Sigmoid colon (tissue), 7 donors: ENCODE measurements around the gene MAP3K21. TPM values are rescaled to one million over a fixed set of nuclear protein-coding genes. Genes with fewer than 3 reads are reported as not detected.
A peak's percentile ranks its signal among the peaks of the same experiment; 100 is the strongest.

Experiments used
- DNase-seq: peaks from one replicate; pipeline ENCODE4 v3.0.0-alpha.2; 2019
- H3K27ac ChIP-seq, 4 donors: fragments of 200-600 bp; sonication (generic); one replicate each; pipeline ENCODE4 v1.5.1; 2016 to 2019; ENCODE audit warnings: mild to moderate bottlenecking in 1 of 4
- H3K27me3 ChIP-seq, 3 donors: fragments of 200-600 bp; sonication (generic); one replicate each; pipeline ENCODE4 v1.5.1; 2019; ENCODE audit warnings: mild to moderate bottlenecking in 1 of 3
- H3K36me3 ChIP-seq, 4 donors: fragments of 200-600 bp; sonication (generic); one replicate each; pipeline ENCODE4 v1.5.1; 2016 to 2019
- H3K4me1 ChIP-seq, 4 donors: fragments of 200-600 bp; sonication (generic); one replicate each; pipeline ENCODE4 v1.5.1; 2017 to 2019
- H3K4me3 ChIP-seq, 4 donors: fragments of 200-600 bp; sonication (generic); one replicate each; pipeline ENCODE4 v1.5.1; 2017 to 2019; ENCODE audit warnings: mild to moderate bottlenecking in 2 of 4, moderate library complexity in 1 of 4
- H3K9me3 ChIP-seq, 4 donors: fragments of 200-600 bp in 3 of 4; sonication (generic) in 3 of 4; one replicate each; pipeline versions ENCODE4 v1.5.1 to v1.6.1; 2013 to 2019
- EP300 ChIP-seq, 4 donors: sonication (generic); formaldehyde crosslinking; IDR thresholded peaks; one replicate each; pipeline ENCODE4 v1.6.1; 2017; ENCODE audit warnings: antibody characterized with exemption in 4 of 4
- POLR2A ChIP-seq, 2 donors: fragments of 450-650 bp; IDR thresholded peaks; one replicate each; pipeline ENCODE4 v1.6.1; 2016; ENCODE audit warnings: antibody characterized with exemption in 2 of 2, mild to moderate bottlenecking in 2 of 2, moderate library complexity in 2 of 2
- POLR2AphosphoS5 ChIP-seq, 4 donors: sonication (generic); formaldehyde crosslinking; IDR thresholded peaks; one replicate each; pipeline ENCODE4 v1.6.1; 2017; ENCODE audit warnings: antibody characterized with exemption in 4 of 4
- WGBS, 2 donors: extraction: QIAGEN DNeasy Blood & Tissue Kit; methylation state at CpG; one replicate each; pipeline ENCODE4 v1.1.7; 2013; 5-methylcytosine and 5-hydroxymethylcytosine counted together
- intact Hi-C: fragments of 100-400 bp; cut with DNase I; formaldehyde crosslinking; loops from one replicate; pipeline ENCODE4 v1.15.1; 2023
- polyA plus RNA-seq, 3 donors: library from polyadenylated mRNA; stranded (reverse); fragments of 200-250 nt; gene quantifications; one replicate each; pipeline ENCODE4 v1.2.3, GENCODE V29; 2013
- total RNA-seq, 4 donors: library from RNA; depleted of rRNA; stranded (reverse); fragments of >200 nt; gene quantifications; one replicate each; pipeline ENCODE4 v1.1.0, GENCODE V29; 2016
- TF ChIP-seq, protein P1 (sequence below), 4 experiments: fragments of 450-650 bp in 3 of 4; fragments of 200-600 bp in 1 of 4; IDR thresholded peaks; one replicate each; pipeline ENCODE4 v1.5.1; 2016 to 2019; ENCODE audit warnings: antibody characterized with exemption in 4 of 4, mild to moderate bottlenecking in 3 of 4, moderate library complexity in 2 of 4
- donor health status: healthy with polysubstance abuse.
- donor health status: Bipolar disorder and iron deficiency.
- donor health status: healthy.

Gene MAP3K21
- total and polyA plus RNA-seq, 7 donors: 0.33 to 7.9 (median 0.81) TPM

DNA sequence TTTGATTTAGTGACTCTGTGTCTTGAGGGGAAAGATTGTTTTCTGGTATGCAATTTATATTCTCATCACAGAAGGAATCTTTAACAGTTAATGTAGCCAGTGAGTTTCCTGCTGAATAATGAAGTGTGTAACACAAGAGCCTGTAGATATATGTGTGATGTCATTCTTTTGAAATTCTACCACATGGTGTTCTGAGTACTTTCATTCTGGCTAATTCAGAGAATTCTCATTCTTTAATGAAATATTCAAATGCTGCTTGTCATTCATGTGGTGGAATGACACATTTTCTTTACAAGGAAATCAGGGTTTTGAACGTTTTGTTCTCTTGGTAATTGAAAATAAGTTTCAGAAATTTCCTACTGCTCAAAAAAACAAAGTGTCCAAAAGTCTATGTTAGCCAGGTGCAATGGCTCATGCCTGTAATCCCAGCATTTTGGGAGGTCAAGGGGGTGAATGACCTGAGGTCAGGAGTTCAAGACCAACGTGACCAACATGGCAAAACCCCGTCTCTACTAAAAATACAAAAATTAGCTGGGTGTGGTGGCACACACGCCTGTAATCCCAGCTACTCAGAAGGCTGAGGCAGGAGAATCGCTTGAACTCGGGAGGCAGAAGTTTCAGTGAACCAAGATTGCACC lies 79.6 kb downstream of the MAP3K21 start:
- no peak for DNase-seq

GRCh38 chr1:233409540-233409939 lies 82.0 kb downstream of the MAP3K21 start:
- Histone ChIP-seq H3K9me3 (peaks cover 0 to 6% (median 0%) of the 10 kb centered on the region in 4 donors), H3K27me3 (no peaks in the 10 kb centered on the region), H3K4me3 (no peak overlapping the region), H3K4me1 (no peaks in the 10 kb centered on the region), H3K36me3 (no peaks in the 10 kb centered on the region), H3K27ac (no peak overlapping the region)
- no peak for TF ChIP-seq POLR2A (IDR thresholded peaks at IDR 0.05)
- TF ChIP-seq EP300 (IDR thresholded peaks at IDR 0.05): no peak
- no peak for TF ChIP-seq POLR2AphosphoS5 (IDR thresholded peaks at IDR 0.05)
- TF ChIP-seq, protein P1, sequence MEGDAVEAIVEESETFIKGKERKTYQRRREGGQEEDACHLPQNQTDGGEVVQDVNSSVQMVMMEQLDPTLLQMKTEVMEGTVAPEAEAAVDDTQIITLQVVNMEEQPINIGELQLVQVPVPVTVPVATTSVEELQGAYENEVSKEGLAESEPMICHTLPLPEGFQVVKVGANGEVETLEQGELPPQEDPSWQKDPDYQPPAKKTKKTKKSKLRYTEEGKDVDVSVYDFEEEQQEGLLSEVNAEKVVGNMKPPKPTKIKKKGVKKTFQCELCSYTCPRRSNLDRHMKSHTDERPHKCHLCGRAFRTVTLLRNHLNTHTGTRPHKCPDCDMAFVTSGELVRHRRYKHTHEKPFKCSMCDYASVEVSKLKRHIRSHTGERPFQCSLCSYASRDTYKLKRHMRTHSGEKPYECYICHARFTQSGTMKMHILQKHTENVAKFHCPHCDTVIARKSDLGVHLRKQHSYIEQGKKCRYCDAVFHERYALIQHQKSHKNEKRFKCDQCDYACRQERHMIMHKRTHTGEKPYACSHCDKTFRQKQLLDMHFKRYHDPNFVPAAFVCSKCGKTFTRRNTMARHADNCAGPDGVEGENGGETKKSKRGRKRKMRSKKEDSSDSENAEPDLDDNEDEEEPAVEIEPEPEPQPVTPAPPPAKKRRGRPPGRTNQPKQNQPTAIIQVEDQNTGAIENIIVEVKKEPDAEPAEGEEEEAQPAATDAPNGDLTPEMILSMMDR (IDR thresholded peaks at IDR 0.05): no peak
- intact Hi-C loops: no loop called here
- DNase-seq: no peak
- WGBS, 2 donors: 12 to 23% methylated on average over 2 of the region's 2 CpGs

More for the DNA sequence above, 79.6 kb downstream of the MAP3K21 start:
- WGBS, 2 donors: 72 to 73% methylated on average over 6 of the region's 6 CpGs
- no peaks in the 10 kb centered on the region for H3K27me3 ChIP-seq
- no peak overlapping the region for H3K4me3 ChIP-seq
- H3K27ac ChIP-seq: peak overlapping the region in 1 of 4 donors; percentile 0
- no peaks in the 10 kb centered on the region for H3K4me1 ChIP-seq
- TF ChIP-seq POLR2AphosphoS5 (IDR thresholded peaks at IDR 0.05) (no peak), POLR2A (IDR thresholded peaks at IDR 0.05) (no peak), EP300 (IDR thresholded peaks at IDR 0.05) (no peak)
- TF ChIP-seq, protein P1 (IDR thresholded peaks at IDR 0.05): no peak
- H3K9me3 ChIP-seq: peaks cover 0 to 6% (median 0%) of the 10 kb centered on the region in 4 donors
- intact Hi-C loops: no loop called here
- H3K36me3 ChIP-seq: no peaks in the 10 kb centered on the region

- TF ChIP-seq, protein P1 (IDR thresholded peaks at IDR 0.05): no peak
- TF ChIP-seq POLR2A (IDR thresholded peaks at IDR 0.05): no peak
- Histone ChIP-seq H3K27me3 (no peaks in the 10 kb centered on the region), H3K9me3 (peaks cover 0 to 6% (median 0%) of the 10 kb centered on the region in 4 donors), H3K4me1 (no peaks in the 10 kb centered on the region), H3K27ac (no peak overlapping the region), H3K4me3 (no peak overlapping the region), H3K36me3 (no peaks in the 10 kb centered on the region)
- DNase-seq: no peak
- WGBS, 2 donors: 71 to 76% methylated on average over 5 of the region's 5 CpGs
- intact Hi-C loops: no loop called here
Observed at GRCh38 chr1:233410906-233411305, 83.4 kb downstream of the MAP3K21 start.

DNA sequence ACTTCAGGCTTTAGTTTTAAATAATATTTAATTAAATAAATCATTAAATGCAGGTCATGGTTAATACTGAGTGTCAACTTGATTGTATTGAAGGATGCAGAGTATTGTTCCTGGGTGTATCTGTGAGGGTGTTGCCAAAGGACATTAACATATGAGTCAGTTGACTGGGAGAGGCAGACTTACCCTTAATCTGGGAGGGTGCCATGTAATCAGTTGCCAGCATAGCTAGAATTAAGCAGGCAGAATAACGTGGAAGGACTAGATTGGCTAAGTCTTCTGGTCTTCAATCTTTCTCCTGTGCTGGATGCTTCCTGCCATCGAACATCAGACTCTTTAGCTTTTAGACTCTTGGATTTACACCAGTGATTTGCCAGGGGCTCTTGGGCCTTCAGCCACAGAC lies 85.3 kb downstream of the MAP3K21 start:
- Histone ChIP-seq H3K27ac (no peak overlapping the region), H3K27me3 (no peaks in the 10 kb centered on the region), H3K36me3 (no peaks in the 10 kb centered on the region), H3K4me3 (no peak overlapping the region), H3K9me3 (peaks cover 0 to 4% (median 0%) of the 10 kb centered on the region in 4 donors), H3K4me1 (no peaks in the 10 kb centered on the region)
- WGBS, 2 donors: 74 to 83% methylated on average over 2 of the region's 2 CpGs
- TF ChIP-seq, protein P1 (IDR thresholded peaks at IDR 0.05): no peak
- no peak for TF ChIP-seq POLR2A (IDR thresholded peaks at IDR 0.05)
- TF ChIP-seq EP300 (IDR thresholded peaks at IDR 0.05): no peak
- no peak for TF ChIP-seq POLR2AphosphoS5 (IDR thresholded peaks at IDR 0.05)
- DNase-seq: no peak
- intact Hi-C loops: no loop called here

DNA sequence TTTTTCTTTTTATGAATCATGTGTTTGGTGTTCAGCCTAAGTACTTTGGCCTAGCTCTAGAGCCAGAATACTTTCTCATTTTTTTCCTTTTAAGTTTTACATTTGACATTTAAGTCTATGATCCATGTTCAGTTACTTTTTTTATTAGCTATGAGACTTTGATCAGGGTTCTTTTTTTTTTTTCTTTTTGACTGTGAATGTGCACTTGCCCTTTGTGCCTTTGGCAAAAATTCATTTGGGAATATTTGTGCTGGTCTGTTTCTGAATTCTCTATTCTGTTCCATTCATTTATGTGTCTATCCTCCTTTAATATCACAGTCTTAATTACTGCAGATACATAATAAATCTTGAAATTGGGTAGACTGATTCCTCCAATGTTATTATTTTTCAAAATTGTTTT lies 93.8 kb downstream of the MAP3K21 start:
- TF ChIP-seq POLR2A (IDR thresholded peaks at IDR 0.05) (no peak), EP300 (IDR thresholded peaks at IDR 0.05) (no peak), POLR2AphosphoS5 (IDR thresholded peaks at IDR 0.05) (no peak)
- TF ChIP-seq, protein P1 (IDR thresholded peaks at IDR 0.05): no peak
- no peak overlapping the region for H3K4me3 ChIP-seq
- H3K9me3 ChIP-seq: no peaks in the 10 kb centered on the region
- H3K4me1 ChIP-seq: no peaks in the 10 kb centered on the region
- DNase-seq: no peak
- no peaks in the 10 kb centered on the region for H3K27me3 ChIP-seq
- H3K27ac ChIP-seq: no peak overlapping the region
- intact Hi-C loops: no loop called here
- no peaks in the 10 kb centered on the region for H3K36me3 ChIP-seq
